Measurements from ENCODE around the gene GPA33.

GPA33 gene

DNA sequence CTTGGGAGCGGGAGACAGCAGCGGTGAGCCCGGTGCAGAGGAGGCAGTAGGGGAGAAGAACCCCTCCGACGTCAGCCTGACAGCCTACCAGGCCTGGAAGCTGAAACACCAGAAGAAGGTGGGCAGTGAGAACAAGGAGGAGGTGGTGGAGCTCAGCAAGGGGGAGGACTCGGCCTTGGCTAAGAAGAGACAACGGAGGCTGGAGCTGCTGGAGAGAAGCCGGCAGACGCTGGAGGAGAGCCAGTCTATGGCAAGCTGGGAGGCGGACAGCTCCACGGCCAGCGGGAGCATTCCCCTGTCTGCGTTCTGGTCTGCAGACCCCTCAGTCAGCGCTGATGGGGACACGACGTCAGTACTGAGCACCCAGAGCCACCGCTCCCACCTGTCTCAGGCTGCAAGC, 36.6 kb upstream of the GPA33 start:
- Histone ChIP-seq H3K9me2 (replicated peaks; ENCODE audit: control insufficient read depth, low read length) (no peaks in the 10 kb centered on the region), H3K4me3 (ENCODE audit: low read length) (no peak overlapping the region), H3K4me1 (ENCODE audit: control insufficient read depth, low read length) (no peaks in the 10 kb centered on the region), H3K9me3 (ENCODE audit: control insufficient read depth, insufficient read depth, low read length) (no peaks in the 10 kb centered on the region), H3K36me3 (ENCODE audit: control insufficient read depth, low read length) (no peaks in the 10 kb centered on the region), H3K27me3 (ENCODE audit: control insufficient read depth, low read length) (peaks cover 18% of the 10 kb centered on the region), H3K79me2 (ENCODE audit: control insufficient read depth, low read length) (no peaks in the 10 kb centered on the region), H3K27ac (ENCODE audit: low read depth, low read length) (no peak overlapping the region), H3F3A (ENCODE audit: control insufficient read depth, insufficient read depth) (no peaks in the 10 kb centered on the region), H4K20me1 (ENCODE audit: control insufficient read depth, insufficient read depth, low read depth, low read length) (no peaks in the 10 kb centered on the region), H3K4me2 (ENCODE audit: low read length) (no peak overlapping the region)
- TF ChIP-seq, protein P1, sequence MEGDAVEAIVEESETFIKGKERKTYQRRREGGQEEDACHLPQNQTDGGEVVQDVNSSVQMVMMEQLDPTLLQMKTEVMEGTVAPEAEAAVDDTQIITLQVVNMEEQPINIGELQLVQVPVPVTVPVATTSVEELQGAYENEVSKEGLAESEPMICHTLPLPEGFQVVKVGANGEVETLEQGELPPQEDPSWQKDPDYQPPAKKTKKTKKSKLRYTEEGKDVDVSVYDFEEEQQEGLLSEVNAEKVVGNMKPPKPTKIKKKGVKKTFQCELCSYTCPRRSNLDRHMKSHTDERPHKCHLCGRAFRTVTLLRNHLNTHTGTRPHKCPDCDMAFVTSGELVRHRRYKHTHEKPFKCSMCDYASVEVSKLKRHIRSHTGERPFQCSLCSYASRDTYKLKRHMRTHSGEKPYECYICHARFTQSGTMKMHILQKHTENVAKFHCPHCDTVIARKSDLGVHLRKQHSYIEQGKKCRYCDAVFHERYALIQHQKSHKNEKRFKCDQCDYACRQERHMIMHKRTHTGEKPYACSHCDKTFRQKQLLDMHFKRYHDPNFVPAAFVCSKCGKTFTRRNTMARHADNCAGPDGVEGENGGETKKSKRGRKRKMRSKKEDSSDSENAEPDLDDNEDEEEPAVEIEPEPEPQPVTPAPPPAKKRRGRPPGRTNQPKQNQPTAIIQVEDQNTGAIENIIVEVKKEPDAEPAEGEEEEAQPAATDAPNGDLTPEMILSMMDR (IDR thresholded peaks at IDR 0.05; ENCODE audit: low read depth, low read length, poor library complexity, severe bottlenecking), result no peak
- no peak for TF ChIP-seq EZH2phosphoT487 (IDR thresholded peaks at IDR 0.05; ENCODE audit: borderline replicate concordance, low read length)

- no peak overlapping the region for H3K4me3 ChIP-seq (ENCODE audit: low read length)
- H3K9me3 ChIP-seq (ENCODE audit: control insufficient read depth, insufficient read depth, low read length), result no peaks in the 10 kb centered on the region
- H4K20me1 ChIP-seq (ENCODE audit: control insufficient read depth, insufficient read depth, low read depth, low read length), result no peaks in the 10 kb centered on the region
- TF ChIP-seq, protein P1 (IDR thresholded peaks at IDR 0.05; ENCODE audit: low read depth, low read length, poor library complexity, severe bottlenecking), result no peak
- TF ChIP-seq EZH2phosphoT487 (IDR thresholded peaks at IDR 0.05; ENCODE audit: borderline replicate concordance, low read length), result no peak
- no peaks in the 10 kb centered on the region for H3K9me2 ChIP-seq (replicated peaks; ENCODE audit: control insufficient read depth, low read length)
- no peak overlapping the region for H3K4me2 ChIP-seq (ENCODE audit: low read length)
- H3F3A ChIP-seq (ENCODE audit: control insufficient read depth, insufficient read depth), result no peaks in the 10 kb centered on the region
- H3K27ac ChIP-seq (ENCODE audit: low read depth, low read length), result no peak overlapping the region
- H3K79me2 ChIP-seq (ENCODE audit: control insufficient read depth, low read length), result no peaks in the 10 kb centered on the region
- no peaks in the 10 kb centered on the region for H3K36me3 ChIP-seq (ENCODE audit: control insufficient read depth, low read length)
- no peaks in the 10 kb centered on the region for H3K4me1 ChIP-seq (ENCODE audit: control insufficient read depth, low read length)
- H3K27me3 ChIP-seq (ENCODE audit: control insufficient read depth, low read length), result peaks cover 18% of the 10 kb centered on the region
Measured at GRCh38 chr1:167126317-167126716, 36.1 kb upstream of the GPA33 start.

DNA sequence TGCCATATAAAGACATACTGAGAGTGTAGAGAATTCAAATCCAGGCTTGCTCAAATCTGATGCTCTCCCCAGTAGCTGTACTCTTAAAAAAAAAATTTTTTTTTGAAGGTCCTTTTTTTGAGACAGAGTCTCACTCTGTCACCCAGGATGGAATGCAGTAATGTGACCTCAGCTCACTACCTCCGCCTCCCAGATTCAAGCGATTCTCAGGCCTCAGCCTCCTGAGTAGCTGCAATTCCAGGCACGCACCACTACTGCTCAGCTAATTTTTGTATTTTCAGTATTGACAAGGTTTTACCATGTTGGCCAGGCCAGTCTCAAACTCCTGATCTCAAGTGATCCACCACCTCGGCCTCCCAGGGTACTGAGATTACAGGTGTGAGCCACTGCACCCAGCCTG, 32.4 kb upstream of the GPA33 start:
- Histone ChIP-seq H3K4me2 (ENCODE audit: low read length) (no peak overlapping the region), H3K36me3 (ENCODE audit: control insufficient read depth, low read length) (no peaks in the 10 kb centered on the region), H3K9me2 (replicated peaks; ENCODE audit: control insufficient read depth, low read length) (no peaks in the 10 kb centered on the region), H3K79me2 (ENCODE audit: control insufficient read depth, low read length) (no peaks in the 10 kb centered on the region), H4K20me1 (ENCODE audit: control insufficient read depth, insufficient read depth, low read depth, low read length) (no peaks in the 10 kb centered on the region), H3K4me3 (ENCODE audit: low read length) (no peak overlapping the region), H3K9me3 (ENCODE audit: control insufficient read depth, insufficient read depth, low read length) (no peaks in the 10 kb centered on the region), H3K4me1 (ENCODE audit: control insufficient read depth, low read length) (no peaks in the 10 kb centered on the region), H3F3A (ENCODE audit: control insufficient read depth, insufficient read depth) (no peaks in the 10 kb centered on the region), H3K27me3 (ENCODE audit: control insufficient read depth, low read length) (no peaks in the 10 kb centered on the region), H3K27ac (ENCODE audit: low read depth, low read length) (no peak overlapping the region)
- TF ChIP-seq EZH2phosphoT487 (IDR thresholded peaks at IDR 0.05; ENCODE audit: borderline replicate concordance, low read length), result no peak
- TF ChIP-seq, protein P1 (IDR thresholded peaks at IDR 0.05; ENCODE audit: low read depth, low read length, poor library complexity, severe bottlenecking), result no peak

DNA sequence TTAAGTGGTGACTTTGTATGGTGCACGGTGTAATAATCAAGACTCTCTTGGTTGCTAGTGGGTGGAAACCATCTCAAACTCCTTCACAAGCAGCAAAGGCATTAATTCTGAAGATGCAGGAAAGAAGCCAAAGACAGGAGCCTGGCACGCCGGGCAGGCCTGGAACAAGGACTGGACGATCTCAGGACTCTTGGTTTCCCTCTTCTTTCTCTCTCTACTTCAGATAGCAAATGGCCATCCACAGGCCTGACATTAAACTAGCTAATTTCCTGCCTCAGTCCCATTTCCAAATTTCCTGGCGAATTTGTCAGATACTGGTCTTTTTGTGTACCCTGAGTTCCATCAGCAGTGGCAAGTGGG, 31.9 kb upstream of the GPA33 start:
- no peaks in the 10 kb centered on the region for H3K4me1 ChIP-seq (ENCODE audit: control insufficient read depth, low read length)
- H3K9me3 ChIP-seq (ENCODE audit: control insufficient read depth, insufficient read depth, low read length), result no peaks in the 10 kb centered on the region
- no peaks in the 10 kb centered on the region for H4K20me1 ChIP-seq (ENCODE audit: control insufficient read depth, insufficient read depth, low read depth, low read length)
- no peaks in the 10 kb centered on the region for H3K79me2 ChIP-seq (ENCODE audit: control insufficient read depth, low read length)
- H3K9me2 ChIP-seq (replicated peaks; ENCODE audit: control insufficient read depth, low read length), result no peaks in the 10 kb centered on the region
- no peak overlapping the region for H3K27ac ChIP-seq (ENCODE audit: low read depth, low read length)
- no peak overlapping the region for H3K4me3 ChIP-seq (ENCODE audit: low read length)
- TF ChIP-seq, protein P1 (IDR thresholded peaks at IDR 0.05; ENCODE audit: low read depth, low read length, poor library complexity, severe bottlenecking), result no peak
- TF ChIP-seq EZH2phosphoT487 (IDR thresholded peaks at IDR 0.05; ENCODE audit: borderline replicate concordance, low read length), result no peak
- no peaks in the 10 kb centered on the region for H3K36me3 ChIP-seq (ENCODE audit: control insufficient read depth, low read length)
- no peaks in the 10 kb centered on the region for H3K27me3 ChIP-seq (ENCODE audit: control insufficient read depth, low read length)
- H3K4me2 ChIP-seq (ENCODE audit: low read length), result no peak overlapping the region
- H3F3A ChIP-seq (ENCODE audit: control insufficient read depth, insufficient read depth), result no peaks in the 10 kb centered on the region
